ENCODE measurements around the gene PTPN11. TPM values are rescaled to one million over a fixed set of nuclear protein-coding genes. Genes with fewer than 3 reads are reported as not detected.
"Not testable (repeated sequence)": the region's sequence is repeated elsewhere in the genome, so short reads cannot be mapped to it uniquely, and the experiment has no call there.

Gene PTPN11
- total and polyA plus RNA-seq, 4 donors, result 39.5 to 176 (median 98.0) TPM

DNA sequence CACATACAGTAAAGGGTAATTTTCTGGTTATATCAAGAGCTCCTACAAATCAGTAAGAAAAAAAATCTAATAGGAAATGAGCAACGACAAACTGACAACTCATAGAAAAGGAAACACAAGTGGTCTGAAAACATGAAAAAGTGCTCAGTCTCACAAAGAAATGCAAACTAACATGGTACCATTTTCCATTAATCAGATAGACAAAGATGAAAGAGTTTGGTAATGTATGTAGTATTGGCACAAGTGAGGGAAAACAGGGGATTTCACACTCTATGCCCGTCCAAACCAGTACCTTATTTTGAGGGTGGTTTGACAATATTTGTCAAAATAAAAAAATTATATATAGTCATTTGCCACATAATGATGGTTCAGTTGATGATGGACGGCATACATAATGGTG is 13.2 kb downstream of the PTPN11 start:
- ATAC-seq (ENCODE audit: low FRiP score) (no peak), DNase-seq (no peak)
- H3K27ac ChIP-seq (ENCODE audit: low read depth in 1 of 2, low read length in 2 of 2), result no peak overlapping the region
- intact Hi-C loops (cut with DNase I), result no loop called here
- WGBS, 2 donors, result 78 to 80% methylated on average over 3 of the region's 3 CpGs
- H3K9me3 ChIP-seq (ENCODE audit: control insufficient read depth, low read length), result no peaks in the 10 kb centered on the region
- H3K36me3 ChIP-seq (ENCODE audit: control insufficient read depth in 1 of 2, insufficient read depth in 2 of 2, low read length in 1 of 2), result no peaks in the 10 kb centered on the region
- no peak overlapping the region for H3K4me3 ChIP-seq (ENCODE audit: low read length in 2 of 2)
- no peaks in the 10 kb centered on the region for H3K27me3 ChIP-seq (ENCODE audit: control insufficient read depth in 1 of 2, insufficient read depth in 2 of 2, low read length in 1 of 2)
- no peaks in the 10 kb centered on the region for H3K4me1 ChIP-seq (ENCODE audit: control insufficient read depth in 1 of 2, insufficient read depth in 2 of 2, low read length in 2 of 2)

GRCh38 chr12:112433551-112433950 is 14.8 kb downstream of the PTPN11 start:
- 93 to 99% methylated on average over 2 of the region's 2 CpGs for WGBS, 2 donors
- no peak overlapping the region for H3K4me3 ChIP-seq (ENCODE audit: low read length in 2 of 2)

DNA sequence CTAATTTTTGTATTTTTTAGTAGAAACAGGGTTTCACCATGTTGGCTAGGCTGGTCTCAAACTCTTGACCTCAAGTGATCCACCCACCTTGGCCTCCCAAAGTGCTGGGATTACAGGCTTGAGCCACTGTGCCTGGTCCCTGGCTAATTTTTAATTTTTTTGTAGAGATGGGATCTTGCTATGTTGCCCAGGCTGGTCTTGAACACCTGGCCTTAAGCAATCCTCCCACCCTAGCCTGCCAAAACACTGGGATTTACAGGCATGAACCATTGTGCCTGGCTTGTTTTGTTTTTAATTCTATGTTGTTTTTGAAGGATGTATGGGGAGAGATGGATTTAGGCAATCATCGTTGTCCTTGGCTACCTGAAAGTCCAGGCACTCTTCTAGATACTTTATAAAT is 19.9 kb downstream of the PTPN11 start:
- 93% methylated on average over 1 of the region's 1 CpG for WGBS, 2 donors
- H3K36me3 ChIP-seq (ENCODE audit: control insufficient read depth in 1 of 2, insufficient read depth in 2 of 2, low read length in 1 of 2); H3K9me3 ChIP-seq (ENCODE audit: control insufficient read depth, low read length); H3K4me3 ChIP-seq (ENCODE audit: low read length in 2 of 2); DNase-seq; ATAC-seq (ENCODE audit: low FRiP score); H3K27me3 ChIP-seq (ENCODE audit: control insufficient read depth in 1 of 2, insufficient read depth in 2 of 2, low read length in 1 of 2); H3K27ac ChIP-seq (ENCODE audit: low read depth in 1 of 2, low read length in 2 of 2); H3K4me1 ChIP-seq (ENCODE audit: control insufficient read depth in 1 of 2, insufficient read depth in 2 of 2, low read length in 2 of 2); intact Hi-C loops (cut with DNase I): not testable (repeated sequence)

More at GRCh38 chr12:112433551-112433950, 14.8 kb downstream of the PTPN11 start:
- no peak for DNase-seq
- ATAC-seq (ENCODE audit: low FRiP score), result no peak
- Histone ChIP-seq H3K9me3 (ENCODE audit: control insufficient read depth, low read length) (no peaks in the 10 kb centered on the region), H3K27me3 (ENCODE audit: control insufficient read depth in 1 of 2, insufficient read depth in 2 of 2, low read length in 1 of 2) (no peaks in the 10 kb centered on the region), H3K4me1 (ENCODE audit: control insufficient read depth in 1 of 2, insufficient read depth in 2 of 2, low read length in 2 of 2) (no peaks in the 10 kb centered on the region), H3K27ac (ENCODE audit: low read depth in 1 of 2, low read length in 2 of 2) (no peak overlapping the region), H3K36me3 (ENCODE audit: control insufficient read depth in 1 of 2, insufficient read depth in 2 of 2, low read length in 1 of 2) (no peaks in the 10 kb centered on the region)
- intact Hi-C loops (cut with DNase I), result no loop called here

GRCh38 chr12:112439769-112440168 is 21.0 kb downstream of the PTPN11 start:
- H3K36me3 ChIP-seq (ENCODE audit: control insufficient read depth in 1 of 2, insufficient read depth in 2 of 2, low read length in 1 of 2), result no peaks in the 10 kb centered on the region
- ATAC-seq (ENCODE audit: low FRiP score) (no peak), DNase-seq (no peak)
- H3K9me3 ChIP-seq (ENCODE audit: control insufficient read depth, low read length), result no peaks in the 10 kb centered on the region
- H3K4me3 ChIP-seq (ENCODE audit: low read length in 2 of 2), result no peak overlapping the region
- peaks cover 0 to 1% of the 10 kb centered on the region in 2 donors for H3K4me1 ChIP-seq (ENCODE audit: control insufficient read depth in 1 of 2, insufficient read depth in 2 of 2, low read length in 2 of 2)
- intact Hi-C loops (cut with DNase I), result no loop called here
- no peaks in the 10 kb centered on the region for H3K27me3 ChIP-seq (ENCODE audit: control insufficient read depth in 1 of 2, insufficient read depth in 2 of 2, low read length in 1 of 2)
- H3K27ac ChIP-seq (ENCODE audit: low read depth in 1 of 2, low read length in 2 of 2), result no peak overlapping the region

DNA sequence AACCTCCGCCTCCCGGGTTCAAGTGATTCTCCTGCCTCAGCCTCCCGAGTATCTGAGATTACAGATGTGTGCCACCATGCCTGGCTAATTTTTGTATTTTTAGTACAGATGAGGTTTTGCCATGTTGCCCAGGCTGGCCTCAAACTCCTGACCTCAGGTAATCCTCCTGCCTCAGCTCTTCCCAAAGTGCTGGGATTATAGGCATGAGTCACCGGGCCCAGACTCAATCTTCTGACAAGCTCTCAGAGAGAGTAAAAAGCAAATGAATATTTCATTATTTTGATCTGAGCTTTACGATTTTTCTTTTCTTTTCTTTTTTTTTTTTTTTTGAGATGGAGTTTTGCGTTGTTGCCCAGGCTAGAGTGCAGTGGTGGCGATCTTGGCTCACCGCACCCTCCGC is 21.9 kb downstream of the PTPN11 start:
- H3K36me3 ChIP-seq (ENCODE audit: control insufficient read depth in 1 of 2, insufficient read depth in 2 of 2, low read length in 1 of 2); H3K4me1 ChIP-seq (ENCODE audit: control insufficient read depth in 1 of 2, insufficient read depth in 2 of 2, low read length in 2 of 2); H3K27me3 ChIP-seq (ENCODE audit: control insufficient read depth in 1 of 2, insufficient read depth in 2 of 2, low read length in 1 of 2); intact Hi-C loops (cut with DNase I); ATAC-seq (ENCODE audit: low FRiP score); H3K9me3 ChIP-seq (ENCODE audit: control insufficient read depth, low read length); H3K4me3 ChIP-seq (ENCODE audit: low read length in 2 of 2); DNase-seq; H3K27ac ChIP-seq (ENCODE audit: low read depth in 1 of 2, low read length in 2 of 2): not testable (repeated sequence)
- 94 to 95% methylated on average over 9 of the region's 9 CpGs for WGBS, 2 donors

- H3K4me3 ChIP-seq (ENCODE audit: low read length in 2 of 2), result no peak overlapping the region
- peaks cover 0 to 2% of the 10 kb centered on the region in 2 donors for H3K36me3 ChIP-seq (ENCODE audit: control insufficient read depth in 1 of 2, insufficient read depth in 2 of 2, low read length in 1 of 2)
- H3K4me1 ChIP-seq (ENCODE audit: control insufficient read depth in 1 of 2, insufficient read depth in 2 of 2, low read length in 2 of 2), result peaks cover 0 to 1% of the 10 kb centered on the region in 2 donors
- H3K9me3 ChIP-seq (ENCODE audit: control insufficient read depth, low read length), result no peaks in the 10 kb centered on the region
- DNase-seq (no peak), ATAC-seq (ENCODE audit: low FRiP score) (no peak)
- intact Hi-C loops (cut with DNase I), result no loop called here
- no peak overlapping the region for H3K27ac ChIP-seq (ENCODE audit: low read depth in 1 of 2, low read length in 2 of 2)
- WGBS, 2 donors, result 97 to 98% methylated on average over 4 of the region's 4 CpGs
- no peaks in the 10 kb centered on the region for H3K27me3 ChIP-seq (ENCODE audit: control insufficient read depth in 1 of 2, insufficient read depth in 2 of 2, low read length in 1 of 2)
Observed at GRCh38 chr12:112443916-112444315, 25.2 kb downstream of the PTPN11 start.

GRCh38 chr12:112446008-112446725 is 27.4 kb downstream of the PTPN11 start:
- intact Hi-C loops (cut with DNase I), result no loop called here
- ATAC-seq (ENCODE audit: low FRiP score), result no peak
- peaks cover 0 to 2% of the 10 kb centered on the region in 2 donors for H3K36me3 ChIP-seq (ENCODE audit: control insufficient read depth in 1 of 2, insufficient read depth in 2 of 2, low read length in 1 of 2)
- no peak for DNase-seq
- no peak overlapping the region for H3K4me3 ChIP-seq (ENCODE audit: low read length in 2 of 2)
- no peaks in the 10 kb centered on the region for H3K9me3 ChIP-seq (ENCODE audit: control insufficient read depth, low read length)
- no peak overlapping the region for H3K27ac ChIP-seq (ENCODE audit: low read depth in 1 of 2, low read length in 2 of 2)
- H3K4me1 ChIP-seq (ENCODE audit: control insufficient read depth in 1 of 2, insufficient read depth in 2 of 2, low read length in 2 of 2), result no peaks in the 10 kb centered on the region
- H3K27me3 ChIP-seq (ENCODE audit: control insufficient read depth in 1 of 2, insufficient read depth in 2 of 2, low read length in 1 of 2), result no peaks in the 10 kb centered on the region
- WGBS, 2 donors, result 81 to 86% methylated on average over 3 of the region's 3 CpGs

GRCh38 chr12:112447106-112447505 is 28.4 kb downstream of the PTPN11 start:
- DNase-seq (no peak), ATAC-seq (ENCODE audit: low FRiP score) (no peak)
- H3K27ac ChIP-seq (ENCODE audit: low read depth in 1 of 2, low read length in 2 of 2), result no peak overlapping the region
- H3K36me3 ChIP-seq (ENCODE audit: control insufficient read depth in 1 of 2, insufficient read depth in 2 of 2, low read length in 1 of 2), result peaks cover 0 to 2% of the 10 kb centered on the region in 2 donors
- H3K4me3 ChIP-seq (ENCODE audit: low read length in 2 of 2), result no peak overlapping the region
- H3K9me3 ChIP-seq (ENCODE audit: control insufficient read depth, low read length), result no peaks in the 10 kb centered on the region
- H3K4me1 ChIP-seq (ENCODE audit: control insufficient read depth in 1 of 2, insufficient read depth in 2 of 2, low read length in 2 of 2), result no peaks in the 10 kb centered on the region
- no peaks in the 10 kb centered on the region for H3K27me3 ChIP-seq (ENCODE audit: control insufficient read depth in 1 of 2, insufficient read depth in 2 of 2, low read length in 1 of 2)
- 69 to 74% methylated on average over 3 of the region's 3 CpGs for WGBS, 2 donors
- intact Hi-C loops (cut with DNase I), result no loop called here

DNA sequence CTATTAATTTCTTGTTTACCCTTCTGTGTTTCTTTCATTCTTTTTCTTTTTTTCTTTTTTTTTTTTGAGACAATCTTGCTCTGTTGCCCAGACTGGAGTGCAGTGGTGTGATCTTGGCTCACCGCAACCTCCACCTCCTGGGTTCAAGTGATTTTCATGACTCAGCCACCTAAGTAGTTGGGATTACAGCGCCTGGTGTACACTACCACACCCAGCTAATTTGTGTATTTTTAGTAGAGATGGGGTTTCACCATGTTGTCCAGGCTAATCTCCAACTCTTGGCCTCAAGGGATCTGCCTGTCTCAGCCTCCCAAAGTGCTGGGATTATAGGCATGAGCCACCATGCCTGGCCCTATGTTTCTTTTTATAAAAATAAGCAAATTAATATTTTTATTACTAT is 29.4 kb downstream of the PTPN11 start:
- H3K4me3 ChIP-seq (ENCODE audit: low read length in 2 of 2); H3K27me3 ChIP-seq (ENCODE audit: control insufficient read depth in 1 of 2, insufficient read depth in 2 of 2, low read length in 1 of 2); H3K27ac ChIP-seq (ENCODE audit: low read depth in 1 of 2, low read length in 2 of 2); H3K9me3 ChIP-seq (ENCODE audit: control insufficient read depth, low read length); DNase-seq; H3K4me1 ChIP-seq (ENCODE audit: control insufficient read depth in 1 of 2, insufficient read depth in 2 of 2, low read length in 2 of 2); intact Hi-C loops (cut with DNase I); H3K36me3 ChIP-seq (ENCODE audit: control insufficient read depth in 1 of 2, insufficient read depth in 2 of 2, low read length in 1 of 2); ATAC-seq (ENCODE audit: low FRiP score): not testable (repeated sequence)
- 85 to 88% methylated on average over 2 of the region's 2 CpGs for WGBS, 2 donors
